Breast epithelium (tissue), 3 donors: Measurements from ENCODE around the gene TUBA3E.
"Not testable (repeated sequence)": the region's sequence is repeated elsewhere in the genome, so short reads cannot be mapped to it uniquely, and the experiment has no call there.

Experiments used
- POLR2A ChIP-seq: fragments of 450-650 bp; IDR thresholded peaks from one replicate; pipeline ENCODE4 v1.6.1; 2016; ENCODE audit warnings: antibody characterized with exemption, mild to moderate bottlenecking, moderate library complexity
- TF ChIP-seq, protein P1 (sequence below), 3 donors: fragments of 450-650 bp; IDR thresholded peaks; one replicate each; pipeline ENCODE4 v1.5.1; 2016 to 2017; ENCODE audit warnings: antibody characterized with exemption in 3 of 3, mild to moderate bottlenecking in 3 of 3, moderate library complexity in 3 of 3

DNA sequence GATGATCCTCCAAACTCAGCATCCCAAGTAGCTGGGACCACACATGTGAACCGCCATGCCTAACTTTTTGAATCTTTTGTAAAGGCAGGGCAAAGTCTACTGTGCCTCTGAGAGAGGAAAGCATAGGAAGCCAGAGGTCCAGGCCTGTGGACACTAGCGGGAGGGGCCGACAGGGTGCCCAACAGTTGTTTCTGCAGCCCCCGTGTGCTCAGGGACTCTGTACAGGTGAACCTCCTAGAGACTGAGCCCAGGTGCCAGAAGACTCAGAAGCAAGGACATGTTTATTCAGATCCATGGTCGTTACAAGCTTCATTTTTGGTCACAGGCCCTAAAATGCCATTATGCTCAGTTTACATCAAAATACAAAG is 47.1 kb downstream of the TUBA3E start:
- TF ChIP-seq, protein P1, sequence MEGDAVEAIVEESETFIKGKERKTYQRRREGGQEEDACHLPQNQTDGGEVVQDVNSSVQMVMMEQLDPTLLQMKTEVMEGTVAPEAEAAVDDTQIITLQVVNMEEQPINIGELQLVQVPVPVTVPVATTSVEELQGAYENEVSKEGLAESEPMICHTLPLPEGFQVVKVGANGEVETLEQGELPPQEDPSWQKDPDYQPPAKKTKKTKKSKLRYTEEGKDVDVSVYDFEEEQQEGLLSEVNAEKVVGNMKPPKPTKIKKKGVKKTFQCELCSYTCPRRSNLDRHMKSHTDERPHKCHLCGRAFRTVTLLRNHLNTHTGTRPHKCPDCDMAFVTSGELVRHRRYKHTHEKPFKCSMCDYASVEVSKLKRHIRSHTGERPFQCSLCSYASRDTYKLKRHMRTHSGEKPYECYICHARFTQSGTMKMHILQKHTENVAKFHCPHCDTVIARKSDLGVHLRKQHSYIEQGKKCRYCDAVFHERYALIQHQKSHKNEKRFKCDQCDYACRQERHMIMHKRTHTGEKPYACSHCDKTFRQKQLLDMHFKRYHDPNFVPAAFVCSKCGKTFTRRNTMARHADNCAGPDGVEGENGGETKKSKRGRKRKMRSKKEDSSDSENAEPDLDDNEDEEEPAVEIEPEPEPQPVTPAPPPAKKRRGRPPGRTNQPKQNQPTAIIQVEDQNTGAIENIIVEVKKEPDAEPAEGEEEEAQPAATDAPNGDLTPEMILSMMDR (IDR thresholded peaks at IDR 0.05): not testable (repeated sequence)
- not testable (repeated sequence) for TF ChIP-seq POLR2A
